ENCODE data around the gene ATG101.

DNA sequence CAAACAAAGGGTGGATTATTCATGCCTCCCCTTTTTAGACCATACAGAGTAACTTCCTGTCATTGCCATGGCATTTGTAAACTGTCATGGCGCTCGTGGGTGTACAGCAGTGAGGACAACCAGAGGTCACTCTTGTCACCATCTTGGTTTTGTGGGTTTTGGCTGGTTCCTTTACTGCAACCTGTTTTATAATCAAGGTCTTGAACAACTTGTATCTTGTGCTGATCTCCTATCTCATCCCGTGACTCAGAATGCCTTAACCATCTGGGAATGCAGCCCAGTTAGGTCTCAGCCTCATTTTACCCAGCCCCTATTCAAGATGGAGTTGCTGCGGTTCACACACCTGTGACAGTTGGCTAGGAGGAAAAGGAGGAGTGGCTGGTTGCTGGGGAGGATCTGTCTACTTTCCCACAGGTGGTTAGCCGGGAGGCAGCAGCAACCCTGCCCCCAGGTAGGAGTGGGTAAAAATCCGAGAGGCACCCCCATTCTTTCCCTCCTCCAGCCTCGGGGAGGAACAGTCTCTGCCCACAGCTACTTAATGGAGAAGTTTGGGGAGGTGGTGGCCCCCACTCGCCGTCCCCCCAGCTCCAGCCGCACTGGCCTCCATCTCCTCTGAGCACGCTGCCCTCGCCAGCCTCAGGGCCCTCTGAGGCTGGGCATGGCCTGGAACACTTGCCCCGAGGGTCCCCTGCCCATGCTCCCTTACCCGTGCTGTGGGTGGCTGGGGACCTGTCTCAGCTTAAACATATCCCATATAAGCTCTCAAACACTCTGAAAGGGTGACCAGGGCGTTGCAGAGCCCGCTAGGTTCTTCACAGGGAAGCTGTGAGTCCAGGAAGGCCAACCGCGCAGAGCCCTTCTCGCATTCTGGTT, 51.4 kb downstream of the ATG101 start:
- TF ChIP-seq POLR2A (IDR thresholded peaks at IDR 0.05) (no peak), EP300 (IDR thresholded peaks at IDR 0.05) (no peak)
- TF ChIP-seq, protein P1, sequence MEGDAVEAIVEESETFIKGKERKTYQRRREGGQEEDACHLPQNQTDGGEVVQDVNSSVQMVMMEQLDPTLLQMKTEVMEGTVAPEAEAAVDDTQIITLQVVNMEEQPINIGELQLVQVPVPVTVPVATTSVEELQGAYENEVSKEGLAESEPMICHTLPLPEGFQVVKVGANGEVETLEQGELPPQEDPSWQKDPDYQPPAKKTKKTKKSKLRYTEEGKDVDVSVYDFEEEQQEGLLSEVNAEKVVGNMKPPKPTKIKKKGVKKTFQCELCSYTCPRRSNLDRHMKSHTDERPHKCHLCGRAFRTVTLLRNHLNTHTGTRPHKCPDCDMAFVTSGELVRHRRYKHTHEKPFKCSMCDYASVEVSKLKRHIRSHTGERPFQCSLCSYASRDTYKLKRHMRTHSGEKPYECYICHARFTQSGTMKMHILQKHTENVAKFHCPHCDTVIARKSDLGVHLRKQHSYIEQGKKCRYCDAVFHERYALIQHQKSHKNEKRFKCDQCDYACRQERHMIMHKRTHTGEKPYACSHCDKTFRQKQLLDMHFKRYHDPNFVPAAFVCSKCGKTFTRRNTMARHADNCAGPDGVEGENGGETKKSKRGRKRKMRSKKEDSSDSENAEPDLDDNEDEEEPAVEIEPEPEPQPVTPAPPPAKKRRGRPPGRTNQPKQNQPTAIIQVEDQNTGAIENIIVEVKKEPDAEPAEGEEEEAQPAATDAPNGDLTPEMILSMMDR (IDR thresholded peaks at IDR 0.05) = no peak
